HG03565 (cell line): ENCODE results near the gene ATG7.
"Not testable (repeated sequence)": the region's sequence is repeated elsewhere in the genome, so short reads cannot be mapped to it uniquely, and the experiment has no call there.

Experiments
- ATAC-seq: cut with Tn5 transposase; IDR thresholded peaks from one replicate; pipeline ENCODE4 v1.9.1; 2021; ENCODE audit warnings: mild to moderate bottlenecking, moderate library complexity; ENCODE audit not compliant: unreplicated experiment

Gene ATG7

GRCh38 chr3:11582191-11582968, 310.2 kb downstream of the ATG7 start:
- ATAC-seq = no peak

GRCh38 chr3:11583235-11583634, 311.0 kb downstream of the ATG7 start:
- ATAC-seq = no peak

- no peak for ATAC-seq
These were observed 311.4 kb downstream of the ATG7 start for GRCh38 chr3:11583638-11584046.

GRCh38 chr3:11584570-11584969, 312.4 kb downstream of the ATG7 start:
- no peak for ATAC-seq

- no peak for ATAC-seq
These were observed 315.6 kb downstream of the ATG7 start for GRCh38 chr3:11587766-11588165.

- ATAC-seq = no peak
These were observed 316.1 kb downstream of the ATG7 start for GRCh38 chr3:11588338-11588737.

GRCh38 chr3:11588755-11589154, 316.6 kb downstream of the ATG7 start:
- ATAC-seq = no peak

GRCh38 chr3:11589706-11590105, 317.5 kb downstream of the ATG7 start:
- ATAC-seq = no peak

- no peak for ATAC-seq
These were observed 318.8 kb downstream of the ATG7 start for GRCh38 chr3:11591002-11591355.

- no peak for ATAC-seq
These were observed 319.4 kb downstream of the ATG7 start for GRCh38 chr3:11591391-11592282.

- no peak for ATAC-seq
These were observed 320.5 kb downstream of the ATG7 start for GRCh38 chr3:11592445-11593298.

- no peak for ATAC-seq
These were observed 321.3 kb downstream of the ATG7 start for GRCh38 chr3:11593318-11594034.

GRCh38 chr3:11595024-11595423, 322.8 kb downstream of the ATG7 start:
- ATAC-seq = not testable (repeated sequence)

- ATAC-seq = no peak
These were observed 324.2 kb downstream of the ATG7 start for GRCh38 chr3:11596387-11596786.

- no peak for ATAC-seq
These were observed 328.5 kb downstream of the ATG7 start for GRCh38 chr3:11600501-11601282.

GRCh38 chr3:11601446-11602238, 329.4 kb downstream of the ATG7 start:
- peak; percentile 87 for ATAC-seq

GRCh38 chr3:11602239-11602840, 330.1 kb downstream of the ATG7 start:
- no peak for ATAC-seq

- no peak for ATAC-seq
These were observed 330.8 kb downstream of the ATG7 start for GRCh38 chr3:11602886-11603527.
